GM19239 (cell line): ENCODE measurements around the gene TFF1.

Experiments
- DNase-seq: peaks from one replicate; pipeline ENCODE4 v3.0.0; 2011; ENCODE audit warnings: low spot score; ENCODE audit not compliant: insufficient read length
- FAIRE-seq: peaks from 2 replicates; lab custom pipeline; 2011; peaks lifted over from hg19 to GRCh38; lab: Jason Lieb, UNC

TFF1 gene

GRCh38 chr21:42384156-42384945 is 18.0 kb upstream of the TFF1 start:
- no peak for FAIRE-seq
- no peak for DNase-seq

- no peak for FAIRE-seq
Measured at GRCh38 chr21:42383331-42383730, 17.0 kb upstream of the TFF1 start.

GRCh38 chr21:42382915-42383314 is 16.6 kb upstream of the TFF1 start:
- no peak for DNase-seq
- no peak for FAIRE-seq

More at GRCh38 chr21:42383331-42383730, 17.0 kb upstream of the TFF1 start:
- no peak for DNase-seq

GRCh38 chr21:42381347-42381984 is 15.1 kb upstream of the TFF1 start:
- no peak for DNase-seq
- no peak for FAIRE-seq

GRCh38 chr21:42379426-42380215 is 13.3 kb upstream of the TFF1 start:
- FAIRE-seq (no peak), DNase-seq (no peak)

- FAIRE-seq: no peak
- no peak for DNase-seq
Measured at GRCh38 chr21:42378418-42378817, 12.1 kb upstream of the TFF1 start.

- no peak for FAIRE-seq
- no peak for DNase-seq
Measured at GRCh38 chr21:42377951-42378340, 11.6 kb upstream of the TFF1 start.

- DNase-seq (no peak), FAIRE-seq (no peak)
Measured at GRCh38 chr21:42377211-42377950, 11.0 kb upstream of the TFF1 start.

- DNase-seq: no peak
- FAIRE-seq: no peak
Measured at GRCh38 chr21:42376338-42376982, 10.1 kb upstream of the TFF1 start.

- DNase-seq (no peak), FAIRE-seq (no peak)
Measured at GRCh38 chr21:42375966-42376337, 9.6 kb upstream of the TFF1 start.

GRCh38 chr21:42375506-42375905 is 9.2 kb upstream of the TFF1 start:
- DNase-seq (no peak), FAIRE-seq (no peak)

- DNase-seq: no peak
- FAIRE-seq: no peak
Measured at GRCh38 chr21:42374864-42375499, 8.6 kb upstream of the TFF1 start.

- no peak for FAIRE-seq
Measured at GRCh38 chr21:42374457-42374856, 8.1 kb upstream of the TFF1 start.

GRCh38 chr21:42373908-42374455 is 7.6 kb upstream of the TFF1 start:
- DNase-seq (no peak), FAIRE-seq (no peak)

More at GRCh38 chr21:42374457-42374856, 8.1 kb upstream of the TFF1 start:
- DNase-seq: no peak

- DNase-seq: no peak
- no peak for FAIRE-seq
Measured at GRCh38 chr21:42373196-42373907, 7.0 kb upstream of the TFF1 start.

GRCh38 chr21:42370894-42371654 is 4.7 kb upstream of the TFF1 start:
- FAIRE-seq: no peak
- no peak for DNase-seq

GRCh38 chr21:42369821-42370220 is 3.5 kb upstream of the TFF1 start:
- no peak for DNase-seq
- no peak for FAIRE-seq
